Inferior parietal cortex (tissue), 1 donor: ENCODE data around the gene IQGAP3.

Experiments
- DNase-seq: peaks from one replicate; pipeline ENCODE4 v3.0.0-alpha.2; 2016; ENCODE audit errors: extremely low spot score

The IQGAP3 gene

GRCh38 chr1:156482276-156482675 is 90.1 kb downstream of the IQGAP3 start:
- DNase-seq: no peak

- DNase-seq: no peak
These were observed 90.8 kb downstream of the IQGAP3 start for GRCh38 chr1:156481527-156481926.

GRCh38 chr1:156480411-156481192 is 91.8 kb downstream of the IQGAP3 start:
- no peak for DNase-seq

GRCh38 chr1:156480016-156480370 is 92.4 kb downstream of the IQGAP3 start:
- DNase-seq: no peak

- no peak for DNase-seq
These were observed 93.0 kb downstream of the IQGAP3 start for GRCh38 chr1:156479093-156480015.

- no peak for DNase-seq
These were observed 94.1 kb downstream of the IQGAP3 start for GRCh38 chr1:156478250-156478627.

- no peak for DNase-seq
These were observed 94.7 kb downstream of the IQGAP3 start for GRCh38 chr1:156477526-156478249.

- no peak for DNase-seq
These were observed 95.7 kb downstream of the IQGAP3 start for GRCh38 chr1:156476501-156477298.

- DNase-seq: peak; percentile 73
These were observed 96.5 kb downstream of the IQGAP3 start for GRCh38 chr1:156475568-156476500.
